HepG2 (cell line): Measurements from ENCODE around the gene TDRD9. TPM values are rescaled to one million over a fixed set of nuclear protein-coding genes. Genes with fewer than 3 reads are reported as not detected.
A peak's percentile ranks its signal among the peaks of the same experiment; 100 is the strongest.

Source experiments
- CBX5 ChIP-seq: sonication (generic); formaldehyde crosslinking; IDR thresholded peaks from 2 replicates; pipeline ENCODE4 v1.4.0; 2020; ENCODE audit warnings: missing genetic modification reagents, borderline replicate concordance
- CCAR2 ChIP-seq: fragments of 200-400 bp; formaldehyde crosslinking; optimal IDR thresholded peaks from 2 replicates; pipeline ENCODE3; 2018; ENCODE audit warnings: low read depth, mild to moderate bottlenecking, low read length, moderate library complexity
- ELF1 ChIP-seq: sonication (generic); formaldehyde crosslinking; IDR thresholded peaks from 2 replicates; pipeline ENCODE4 v1.4.0; 2020; ENCODE audit warnings: missing genetic modification reagents
- HNF4A ChIP-seq: sonication (generic); formaldehyde crosslinking; IDR thresholded peaks from 2 replicates; pipeline ENCODE4 v1.4.0; 2020; ENCODE audit warnings: missing genetic modification reagents
- HNRNPK ChIP-seq: fragments of 200-400 bp; formaldehyde crosslinking; IDR thresholded peaks from 2 replicates; pipeline ENCODE4 v1.6.1; 2018; ENCODE audit warnings: low read length, low read depth, moderate library complexity, mild to moderate bottlenecking; ENCODE audit not compliant: poor library complexity, severe bottlenecking
- ISL2 ChIP-seq: sonication (generic); formaldehyde crosslinking; IDR thresholded peaks from 2 replicates; pipeline ENCODE4 v1.5.0; 2020; ENCODE audit warnings: missing genetic modification reagents
- JDP2 ChIP-seq: sonication (generic); formaldehyde crosslinking; IDR thresholded peaks from 2 replicates; pipeline ENCODE4 v1.8.1; 2022; ENCODE audit warnings: missing genetic modification reagents, borderline replicate concordance
- NR2C2 ChIP-seq: sonication (generic); formaldehyde crosslinking; IDR thresholded peaks from 2 replicates; pipeline ENCODE4 v1.4.0; 2020; ENCODE audit warnings: missing genetic modification reagents, mild to moderate bottlenecking, moderate library complexity, borderline replicate concordance
- PHF5A ChIP-seq: IDR thresholded peaks from one replicate; pipeline ENCODE4 v1.6.1; 2018; ENCODE audit warnings: low read depth, missing genetic modification reagents; ENCODE audit not compliant: unreplicated experiment
- SOX13 ChIP-seq, 3 experiments: fragments of 450-650 bp in 1 of 3; sonication (generic) in 1 of 3; formaldehyde crosslinking in 1 of 3; IDR thresholded peaks in 2 of 3; conservative IDR thresholded peaks in 1 of 3; 2 replicates each; pipeline versions ENCODE4 v1.5.0 to v1.6.1; 2016 to 2020; ENCODE audit warnings: antibody characterized with exemption in 1 of 3, mild to moderate bottlenecking in 1 of 3, missing compliant biosample characterization in 1 of 3, missing genetic modification reagents in 1 of 3, moderate library complexity in 1 of 3
- ZBTB1 ChIP-seq: sonication (generic); formaldehyde crosslinking; IDR thresholded peaks from 2 replicates; pipeline ENCODE4 v1.4.0; 2020; ENCODE audit warnings: missing genetic modification reagents, borderline replicate concordance
- ZNF224 ChIP-seq: sonication (generic); formaldehyde crosslinking; IDR thresholded peaks from 2 replicates; pipeline ENCODE4 v1.5.0; 2020; ENCODE audit warnings: mild to moderate bottlenecking, missing genetic modification reagents
- ZNF775 ChIP-seq: sonication (generic); formaldehyde crosslinking; IDR thresholded peaks from 2 replicates; pipeline ENCODE4 v1.4.0; 2020; ENCODE audit warnings: missing genetic modification reagents, mild to moderate bottlenecking, moderate library complexity, borderline replicate concordance
- ZNF777 ChIP-seq: sonication (generic); formaldehyde crosslinking; IDR thresholded peaks from 2 replicates; pipeline ENCODE4 v1.4.0; 2020; ENCODE audit warnings: missing genetic modification reagents
- ZNF83 ChIP-seq: sonication (generic); formaldehyde crosslinking; IDR thresholded peaks from 2 replicates; pipeline ENCODE4 v1.4.0; 2020; ENCODE audit warnings: missing genetic modification reagents, mild to moderate bottlenecking, borderline replicate concordance
- polyA plus RNA-seq, 8 experiments: library from polyadenylated mRNA; depleted of rRNA in 3 of 8; stranded (reverse) in 7 of 8; unstranded in 1 of 8; fragments of >200 nt; fragmentation: Illumina TruSeq in 4 of 8; extraction: Trizol in 4 of 8; gene quantifications; 2 replicates each; pipeline versions ENCODE4 v1.2.1 to v1.2.3, GENCODE V29; 2011 to 2016; ENCODE audit warnings: low read depth in 4 of 8, missing spikeins in 1 of 8, mixed read lengths in 1 of 8; ENCODE audit not compliant: insufficient read depth in 1 of 8
- total RNA-seq, 5 experiments: library from RNA; depleted of rRNA; stranded (reverse); fragments of >200 nt; fragmentation: Illumina TruSeq; extraction: Trizol; gene quantifications; 2 replicates each; pipeline ENCODE4 v1.2.3, GENCODE V29; 2016; ENCODE audit warnings: low read depth in 1 of 5
- TF ChIP-seq, protein P1 (sequence below): sonication (generic); formaldehyde crosslinking; IDR thresholded peaks from 2 replicates; pipeline ENCODE4 v1.4.0; 2020; ENCODE audit warnings: mild to moderate bottlenecking, low read depth, missing genetic modification reagents
- TF ChIP-seq, protein P2 (sequence below): sonication (generic); formaldehyde crosslinking; IDR thresholded peaks from 2 replicates; pipeline ENCODE4 v1.9.0; 2021; ENCODE audit warnings: missing genetic modification reagents, borderline replicate concordance
- TF ChIP-seq, protein P3 (sequence below): sonication (generic); formaldehyde crosslinking; conservative IDR thresholded peaks from 2 replicates; pipeline ENCODE4 v1.8.0; 2022; ENCODE audit warnings: missing genetic modification reagents
- TF ChIP-seq, protein P4 (sequence below): sonication (generic); formaldehyde crosslinking; IDR thresholded peaks from 2 replicates; pipeline ENCODE4 v1.5.0; 2020; ENCODE audit warnings: mild to moderate bottlenecking, missing genetic modification reagents

The TDRD9 gene
- total and polyA plus RNA-seq, 2 of the 13 experiments (the other 11 are each of a cell fraction or from before 2014, with no cell fraction given), result not detected

DNA sequence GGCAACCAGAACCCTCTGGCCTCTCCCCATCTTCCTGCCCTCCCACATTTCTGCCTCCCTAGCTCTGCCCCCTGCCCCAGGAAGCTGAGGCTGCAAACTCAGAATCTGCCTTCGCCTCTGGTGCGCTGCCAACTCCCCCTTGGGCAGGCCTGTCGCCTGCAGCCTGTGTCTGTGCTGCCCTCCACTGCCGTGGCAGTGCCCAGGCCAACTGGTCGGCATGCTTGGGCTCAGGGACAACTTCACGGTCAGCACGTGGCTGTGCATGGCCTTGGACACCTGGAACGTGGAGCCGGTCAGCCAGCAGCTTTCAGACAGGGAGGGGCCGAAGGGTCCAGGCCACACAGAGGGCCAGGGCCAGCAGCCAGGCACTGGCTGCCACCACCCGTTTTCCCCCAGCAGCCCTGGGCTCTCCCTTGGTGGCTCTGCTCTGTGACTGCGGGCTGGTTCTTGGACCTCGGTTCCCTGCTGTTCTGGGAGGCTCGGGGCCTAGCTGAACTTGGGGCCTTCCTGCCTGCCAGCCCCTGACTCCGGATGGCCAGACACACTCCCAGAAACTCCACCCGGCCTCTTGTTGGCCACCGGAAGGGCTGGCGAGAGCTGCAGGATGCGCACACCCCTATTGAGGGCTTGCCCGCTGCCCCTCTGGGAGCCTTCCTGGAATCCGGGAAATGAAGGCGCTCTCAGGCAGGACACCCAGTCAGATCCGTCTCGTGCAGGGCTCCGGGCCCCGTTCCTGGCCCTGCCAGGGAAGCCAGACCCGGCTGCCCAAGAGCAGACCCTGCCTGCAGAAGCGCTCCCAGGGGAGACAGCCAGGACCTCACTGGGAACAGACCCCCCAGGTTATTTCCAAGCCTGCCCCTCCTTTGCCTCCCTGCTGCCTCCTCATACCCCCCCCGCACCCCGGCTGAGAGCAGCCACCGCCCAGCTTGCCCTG, 46.7 kb upstream of the TDRD9 start (continued):
- TF ChIP-seq PHF5A, result no peak
- TF ChIP-seq HNRNPK, result no peak
- TF ChIP-seq ZNF83 (CRISPR knock-in tag), result peak; percentile 95; the same call in 1 of the 2 replicates
- TF ChIP-seq, protein P1, sequence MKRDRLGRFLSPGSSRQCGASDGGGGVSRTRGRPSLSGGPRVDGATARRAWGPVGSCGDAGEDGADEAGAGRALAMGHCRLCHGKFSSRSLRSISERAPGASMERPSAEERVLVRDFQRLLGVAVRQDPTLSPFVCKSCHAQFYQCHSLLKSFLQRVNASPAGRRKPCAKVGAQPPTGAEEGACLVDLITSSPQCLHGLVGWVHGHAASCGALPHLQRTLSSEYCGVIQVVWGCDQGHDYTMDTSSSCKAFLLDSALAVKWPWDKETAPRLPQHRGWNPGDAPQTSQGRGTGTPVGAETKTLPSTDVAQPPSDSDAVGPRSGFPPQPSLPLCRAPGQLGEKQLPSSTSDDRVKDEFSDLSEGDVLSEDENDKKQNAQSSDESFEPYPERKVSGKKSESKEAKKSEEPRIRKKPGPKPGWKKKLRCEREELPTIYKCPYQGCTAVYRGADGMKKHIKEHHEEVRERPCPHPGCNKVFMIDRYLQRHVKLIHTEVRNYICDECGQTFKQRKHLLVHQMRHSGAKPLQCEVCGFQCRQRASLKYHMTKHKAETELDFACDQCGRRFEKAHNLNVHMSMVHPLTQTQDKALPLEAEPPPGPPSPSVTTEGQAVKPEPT (CRISPR knock-in tag), result peak; percentile 61; the same call in 1 of the 2 replicates
- no peak; the same call in 1 of the 2 replicates for TF ChIP-seq ZNF224 (CRISPR knock-in tag)
- TF ChIP-seq JDP2 (CRISPR knock-in tag), result peak; percentile 67; the same call in 1 of the 2 replicates
- TF ChIP-seq, protein P2, sequence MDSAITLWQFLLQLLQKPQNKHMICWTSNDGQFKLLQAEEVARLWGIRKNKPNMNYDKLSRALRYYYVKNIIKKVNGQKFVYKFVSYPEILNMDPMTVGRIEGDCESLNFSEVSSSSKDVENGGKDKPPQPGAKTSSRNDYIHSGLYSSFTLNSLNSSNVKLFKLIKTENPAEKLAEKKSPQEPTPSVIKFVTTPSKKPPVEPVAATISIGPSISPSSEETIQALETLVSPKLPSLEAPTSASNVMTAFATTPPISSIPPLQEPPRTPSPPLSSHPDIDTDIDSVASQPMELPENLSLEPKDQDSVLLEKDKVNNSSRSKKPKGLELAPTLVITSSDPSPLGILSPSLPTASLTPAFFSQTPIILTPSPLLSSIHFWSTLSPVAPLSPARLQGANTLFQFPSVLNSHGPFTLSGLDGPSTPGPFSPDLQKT (CRISPR knock-in tag), result no peak
- TF ChIP-seq SOX13 (IDR thresholded peaks at IDR 0.05), result peak; percentile 61; the same call in 1 of the 2 replicates
- TF ChIP-seq SOX13 (CRISPR knock-in tag; conservative IDR thresholded peaks at IDR 0.05 in 1 of 2, IDR thresholded peaks at IDR 0.05 in 1 of 2), result peak in 1 of 2 experiments; percentile 81; a peak in 2 of 4 replicates
- no peak for TF ChIP-seq ELF1 (CRISPR knock-in tag)
- no peak for TF ChIP-seq ZNF775 (CRISPR knock-in tag)
- peak; percentile 91 for TF ChIP-seq HNF4A (CRISPR knock-in tag)
- peak; percentile 40; the same call in 1 of the 2 replicates for TF ChIP-seq ZNF777 (CRISPR knock-in tag)
- TF ChIP-seq NR2C2 (CRISPR knock-in tag), result peak; percentile 73
- TF ChIP-seq ZBTB1 (CRISPR knock-in tag), result no peak
- TF ChIP-seq, protein P3, sequence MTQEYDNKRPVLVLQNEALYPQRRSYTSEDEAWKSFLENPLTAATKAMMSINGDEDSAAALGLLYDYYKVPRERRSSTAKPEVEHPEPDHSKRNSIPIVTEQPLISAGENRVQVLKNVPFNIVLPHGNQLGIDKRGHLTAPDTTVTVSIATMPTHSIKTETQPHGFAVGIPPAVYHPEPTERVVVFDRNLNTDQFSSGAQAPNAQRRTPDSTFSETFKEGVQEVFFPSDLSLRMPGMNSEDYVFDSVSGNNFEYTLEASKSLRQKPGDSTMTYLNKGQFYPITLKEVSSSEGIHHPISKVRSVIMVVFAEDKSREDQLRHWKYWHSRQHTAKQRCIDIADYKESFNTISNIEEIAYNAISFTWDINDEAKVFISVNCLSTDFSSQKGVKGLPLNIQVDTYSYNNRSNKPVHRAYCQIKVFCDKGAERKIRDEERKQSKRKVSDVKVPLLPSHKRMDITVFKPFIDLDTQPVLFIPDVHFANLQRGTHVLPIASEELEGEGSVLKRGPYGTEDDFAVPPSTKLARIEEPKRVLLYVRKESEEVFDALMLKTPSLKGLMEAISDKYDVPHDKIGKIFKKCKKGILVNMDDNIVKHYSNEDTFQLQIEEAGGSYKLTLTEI (CRISPR knock-in tag), result no peak
- no peak for TF ChIP-seq CCAR2
- TF ChIP-seq CBX5, result peak; percentile 78; the same call in 1 of the 2 replicates
- TF ChIP-seq ISL2 (CRISPR knock-in tag), result peak; percentile 62; the same call in 1 of the 2 replicates
- TF ChIP-seq, protein P4, sequence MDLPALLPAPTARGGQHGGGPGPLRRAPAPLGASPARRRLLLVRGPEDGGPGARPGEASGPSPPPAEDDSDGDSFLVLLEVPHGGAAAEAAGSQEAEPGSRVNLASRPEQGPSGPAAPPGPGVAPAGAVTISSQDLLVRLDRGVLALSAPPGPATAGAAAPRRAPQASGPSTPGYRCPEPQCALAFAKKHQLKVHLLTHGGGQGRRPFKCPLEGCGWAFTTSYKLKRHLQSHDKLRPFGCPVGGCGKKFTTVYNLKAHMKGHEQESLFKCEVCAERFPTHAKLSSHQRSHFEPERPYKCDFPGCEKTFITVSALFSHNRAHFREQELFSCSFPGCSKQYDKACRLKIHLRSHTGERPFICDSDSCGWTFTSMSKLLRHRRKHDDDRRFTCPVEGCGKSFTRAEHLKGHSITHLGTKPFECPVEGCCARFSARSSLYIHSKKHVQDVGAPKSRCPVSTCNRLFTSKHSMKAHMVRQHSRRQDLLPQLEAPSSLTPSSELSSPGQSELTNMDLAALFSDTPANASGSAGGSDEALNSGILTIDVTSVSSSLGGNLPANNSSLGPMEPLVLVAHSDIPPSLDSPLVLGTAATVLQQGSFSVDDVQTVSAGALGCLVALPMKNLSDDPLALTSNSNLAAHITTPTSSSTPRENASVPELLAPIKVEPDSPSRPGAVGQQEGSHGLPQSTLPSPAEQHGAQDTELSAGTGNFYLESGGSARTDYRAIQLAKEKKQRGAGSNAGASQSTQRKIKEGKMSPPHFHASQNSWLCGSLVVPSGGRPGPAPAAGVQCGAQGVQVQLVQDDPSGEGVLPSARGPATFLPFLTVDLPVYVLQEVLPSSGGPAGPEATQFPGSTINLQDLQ (CRISPR knock-in tag), result peak; percentile 74; the same call in 1 of the 2 replicates
